ENCODE data around the gene MYH11.

MYH11 gene

DNA sequence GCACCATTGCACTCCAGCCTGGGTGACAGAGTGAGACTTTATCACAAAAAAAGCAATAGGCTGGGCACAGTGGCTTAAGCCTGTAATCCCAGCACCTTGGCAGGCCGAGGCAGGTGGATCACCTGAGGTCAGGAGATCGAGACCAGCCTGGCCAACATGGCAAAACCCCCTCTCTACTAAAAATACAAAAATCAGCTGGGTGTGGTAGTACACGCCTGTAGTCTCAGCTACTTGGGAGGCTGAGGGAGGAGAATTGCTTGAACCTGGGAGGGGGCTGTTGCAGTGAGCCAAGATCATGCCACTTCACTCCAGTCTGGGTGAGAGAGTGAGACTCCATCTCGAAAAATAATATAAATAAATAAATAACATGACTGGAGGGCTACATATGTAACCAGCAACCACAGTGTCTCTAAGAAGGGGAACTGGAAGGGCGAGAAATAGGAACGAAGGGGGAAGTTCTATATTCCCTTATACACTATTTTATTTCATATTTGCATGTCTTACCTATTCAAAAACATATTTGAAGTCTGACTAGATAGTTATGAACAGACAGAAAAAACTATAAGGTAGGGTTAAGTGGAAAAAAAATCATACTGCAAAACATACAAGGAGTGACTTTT is 25.9 kb downstream of the MYH11 start:
- no peak for DNase-seq (ENCODE audit: low spot score)
- H3K27ac ChIP-seq = no peak overlapping the region
- TF ChIP-seq CTCF (conservative IDR thresholded peaks at IDR 0.05; ENCODE audit: low read depth) = no peak
- POLR2A ChIA-PET (ENCODE audit: low non-redundant PET) = no interaction called here
- CTCF ChIA-PET = interaction anchor here (0.6 to 0.7 kb wide), 2 partner anchors 9 to 35 kb away, joined by 3 to 4 read pairs; no protein-coding TSS in a partner anchor

DNA sequence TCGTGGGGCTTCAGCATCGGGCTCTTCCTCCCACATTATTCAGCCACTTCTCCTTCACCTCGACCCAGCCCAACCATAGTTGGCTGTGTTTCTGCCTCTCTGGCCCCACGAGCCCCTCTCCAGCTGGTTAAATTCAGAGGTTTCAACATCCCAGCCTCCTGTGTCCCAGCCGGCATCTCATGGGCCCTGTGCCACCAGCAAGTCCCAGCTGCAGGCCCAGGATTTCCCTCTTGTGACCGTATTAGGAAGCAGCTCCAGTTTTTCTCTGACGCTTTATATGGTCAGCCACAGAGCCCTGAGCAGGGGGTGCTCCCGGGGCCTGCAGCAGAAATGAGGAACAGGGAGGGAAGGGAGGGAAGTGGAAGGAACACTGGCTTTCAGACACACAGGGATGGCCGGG is 27.4 kb downstream of the MYH11 start:
- ChIA-PET CTCF (interaction anchor here (0.6 to 1.1 kb wide), 2 partner anchors 64 to 104 kb away, joined by 3 read pairs; no protein-coding TSS in a partner anchor), POLR2A (ENCODE audit: low non-redundant PET) (no interaction called here)
- no peak overlapping the region for H3K27ac ChIP-seq
- no peak for DNase-seq (ENCODE audit: low spot score)
- TF ChIP-seq CTCF (conservative IDR thresholded peaks at IDR 0.05; ENCODE audit: low read depth) = no peak

DNA sequence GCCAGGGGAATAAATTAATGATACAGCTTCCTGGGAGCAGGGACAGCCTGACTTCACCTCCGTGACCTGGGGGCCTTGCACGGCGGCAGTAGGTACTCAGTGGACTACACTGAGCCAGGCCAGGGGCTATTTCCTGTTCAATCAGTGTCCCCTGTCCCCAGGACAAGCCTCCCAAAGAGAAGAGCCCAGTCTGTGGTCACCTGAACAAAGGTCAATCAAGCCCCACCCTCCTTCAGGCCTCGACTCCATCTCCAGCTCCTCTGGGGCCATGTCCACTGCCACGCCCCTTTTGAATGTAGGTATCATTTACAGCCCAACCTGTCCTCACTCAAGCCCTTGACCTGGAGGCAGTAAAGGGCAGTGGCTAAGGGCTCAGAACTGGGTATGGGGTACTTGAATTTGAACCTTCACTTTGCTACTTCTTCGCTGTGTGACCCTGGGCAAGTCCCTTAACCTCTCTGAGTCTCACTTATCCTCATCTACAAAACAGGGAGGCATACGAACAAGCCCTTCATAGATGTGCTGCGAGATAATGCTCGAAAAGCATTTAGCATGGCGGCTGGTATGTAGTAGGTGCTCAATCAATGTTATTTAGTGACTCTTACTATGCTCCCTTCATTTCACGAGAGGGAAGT is 29.0 kb downstream of the MYH11 start:
- ChIA-PET CTCF (no interaction called here), POLR2A (ENCODE audit: low non-redundant PET) (no interaction called here)
- no peak for DNase-seq (ENCODE audit: low spot score)

DNA sequence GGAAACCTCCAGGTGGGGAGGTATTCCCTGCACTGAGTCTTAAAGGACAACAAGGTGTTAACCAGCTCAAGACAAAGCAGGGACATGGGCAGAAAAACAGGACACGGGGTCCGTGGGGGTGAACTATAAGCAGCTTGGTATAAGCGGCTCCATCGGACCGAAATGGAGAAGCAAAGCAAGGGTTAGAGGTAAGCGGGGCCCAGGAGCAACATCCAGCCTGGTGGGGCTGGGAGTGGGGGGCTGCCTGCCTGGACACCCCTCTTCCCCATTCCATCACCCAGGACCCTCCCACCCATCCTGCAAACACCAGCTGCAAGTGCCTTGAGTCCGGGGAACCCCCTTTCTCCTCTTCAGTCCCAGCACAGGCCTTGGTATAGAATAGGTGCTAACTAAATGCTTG is 29.5 kb downstream of the MYH11 start:
- TF ChIP-seq CTCF (conservative IDR thresholded peaks at IDR 0.05; ENCODE audit: low read depth) = no peak
- POLR2A ChIA-PET (ENCODE audit: low non-redundant PET) = no interaction called here
- H3K27ac ChIP-seq = no peak overlapping the region
- DNase-seq (ENCODE audit: low spot score) = no peak
- CTCF ChIA-PET = interaction anchor here (1.0 kb wide), 1 partner anchor 62 kb away, joined by 3 read pairs; no protein-coding TSS in a partner anchor

More for the DNA sequence above, 29.0 kb downstream of the MYH11 start:
- no peak for TF ChIP-seq CTCF (conservative IDR thresholded peaks at IDR 0.05; ENCODE audit: low read depth)
- H3K27ac ChIP-seq = no peak overlapping the region

- H3K27ac ChIP-seq = no peak overlapping the region
- DNase-seq (ENCODE audit: low spot score) = no peak
- no peak for TF ChIP-seq CTCF (conservative IDR thresholded peaks at IDR 0.05; ENCODE audit: low read depth)
- ChIA-PET POLR2A (ENCODE audit: low non-redundant PET) (no interaction called here), CTCF (interaction anchor here (0.6 kb wide), 1 partner anchor 348 kb away, joined by 3 read pairs; no protein-coding TSS in a partner anchor)
Observed at GRCh38 chr16:15825750-15826305, 31.0 kb downstream of the MYH11 start.

DNA sequence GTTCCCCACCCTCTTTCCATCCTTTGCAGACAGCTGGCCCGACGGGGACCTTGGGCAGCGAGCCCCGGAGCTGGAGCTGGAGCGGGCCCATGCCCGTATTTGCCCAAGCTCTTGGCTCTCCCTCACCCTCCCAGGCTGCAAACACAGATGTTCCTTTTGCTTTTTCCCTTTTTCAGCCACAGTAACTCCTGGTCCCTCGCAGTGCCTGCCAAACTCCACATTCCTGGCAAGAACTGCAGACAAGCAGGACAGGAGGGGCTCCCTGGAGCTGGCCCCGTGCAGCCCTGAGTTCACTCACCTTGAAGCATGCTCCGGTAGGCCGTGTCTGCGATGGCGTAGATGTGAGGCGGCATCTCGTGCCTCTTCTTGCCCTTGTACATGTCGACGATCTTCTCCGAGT is 33.9 kb downstream of the MYH11 start:
- POLR2A ChIA-PET (ENCODE audit: low non-redundant PET) = no interaction called here
- DNase-seq (ENCODE audit: low spot score) = no peak
- CTCF ChIA-PET = interaction anchor here (0.6 to 3.7 kb wide), 5 partner anchors 10 to 328 kb away, joined by 4 to 16 read pairs (median 6); no protein-coding TSS in a partner anchor
- no peak for TF ChIP-seq CTCF (conservative IDR thresholded peaks at IDR 0.05; ENCODE audit: low read depth)
- no peak overlapping the region; the same call in 1 of the 2 replicates for H3K27ac ChIP-seq

All from RWPE1 (cell line).